Activated effector memory CD4-positive, alpha-beta T cell treated with Interleukin-2 at 50 U/mL for 16 hours (primary cell): ENCODE results near the gene CEPT1.

Source experiments
- DNase-seq: peaks from one replicate; pipeline ENCODE4 v3.0.0-alpha.2; 2020

CEPT1 gene

DNA sequence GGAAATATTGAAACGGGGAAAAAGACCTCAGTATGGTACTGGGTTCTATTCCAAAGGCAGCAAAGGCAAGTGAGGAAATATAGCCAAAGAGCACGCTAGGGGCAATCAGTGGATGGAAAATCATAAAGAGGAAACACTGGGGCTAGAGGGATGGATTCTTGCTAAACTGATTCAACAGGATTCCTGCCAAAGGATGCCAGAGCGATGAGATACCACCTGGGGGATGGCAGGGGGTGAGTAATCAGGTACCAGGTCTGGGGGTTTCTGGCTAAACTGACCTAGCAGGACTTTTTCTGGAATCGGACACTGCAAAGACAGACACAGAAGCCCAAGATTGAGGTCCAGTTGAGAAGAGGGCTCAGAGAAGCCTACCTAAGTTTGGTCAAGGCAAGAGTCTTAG lies 94.2 kb downstream of the CEPT1 start:
- DNase-seq = no peak
